Mucosa of gallbladder (tissue), 1 donor: ENCODE results near the gene EEF2K. TPM values are rescaled to one million over a fixed set of nuclear protein-coding genes. Genes with fewer than 3 reads are reported as not detected.
"Not testable (repeated sequence)": the region's sequence is repeated elsewhere in the genome, so short reads cannot be mapped to it uniquely, and the experiment has no call there.

Source experiments
- DNase-seq: peaks from one replicate; pipeline ENCODE4 v3.0.0-alpha.2; 2020; ENCODE audit warnings: low spot score
- total RNA-seq: library from RNA; stranded (reverse); gene quantifications from one replicate; pipeline ENCODE4 v1.2.1, GENCODE V29; 2021
- donor health status: DM: no; HTN: no; CAD: no.

EEF2K gene
- total RNA-seq, 1 donor from 2014 or later: 30.2 TPM

DNA sequence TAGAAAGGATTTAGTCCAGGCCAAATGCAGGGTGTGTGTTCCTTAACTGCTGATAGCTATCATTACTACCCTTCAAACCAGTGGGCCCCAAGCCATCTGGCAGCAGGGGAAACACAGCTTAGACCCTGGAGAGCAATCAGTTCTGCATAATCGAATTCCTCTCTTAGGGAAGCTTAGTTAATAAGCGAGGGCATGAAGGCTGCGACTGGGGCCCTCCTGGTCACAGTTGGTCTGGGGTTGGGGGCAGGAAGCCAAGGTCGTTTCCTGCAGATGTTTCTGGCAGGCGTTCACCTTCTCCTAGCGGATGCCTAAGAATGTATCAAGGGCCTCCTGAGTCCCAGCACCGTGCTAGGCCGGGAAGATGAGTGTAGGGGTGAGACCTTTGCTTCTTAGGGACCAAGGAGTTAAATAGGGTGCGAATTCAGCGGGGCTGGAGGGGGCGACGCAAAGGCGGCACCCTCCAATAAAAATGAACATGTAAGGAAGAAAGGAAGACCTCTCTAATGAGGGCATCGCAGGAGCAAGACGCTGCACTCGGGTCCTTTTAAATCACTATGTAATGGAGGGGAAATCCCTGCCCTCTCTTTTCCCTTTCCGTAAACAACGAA, 16.5 kb upstream of the EEF2K start:
- peak; percentile 29 for DNase-seq

DNA sequence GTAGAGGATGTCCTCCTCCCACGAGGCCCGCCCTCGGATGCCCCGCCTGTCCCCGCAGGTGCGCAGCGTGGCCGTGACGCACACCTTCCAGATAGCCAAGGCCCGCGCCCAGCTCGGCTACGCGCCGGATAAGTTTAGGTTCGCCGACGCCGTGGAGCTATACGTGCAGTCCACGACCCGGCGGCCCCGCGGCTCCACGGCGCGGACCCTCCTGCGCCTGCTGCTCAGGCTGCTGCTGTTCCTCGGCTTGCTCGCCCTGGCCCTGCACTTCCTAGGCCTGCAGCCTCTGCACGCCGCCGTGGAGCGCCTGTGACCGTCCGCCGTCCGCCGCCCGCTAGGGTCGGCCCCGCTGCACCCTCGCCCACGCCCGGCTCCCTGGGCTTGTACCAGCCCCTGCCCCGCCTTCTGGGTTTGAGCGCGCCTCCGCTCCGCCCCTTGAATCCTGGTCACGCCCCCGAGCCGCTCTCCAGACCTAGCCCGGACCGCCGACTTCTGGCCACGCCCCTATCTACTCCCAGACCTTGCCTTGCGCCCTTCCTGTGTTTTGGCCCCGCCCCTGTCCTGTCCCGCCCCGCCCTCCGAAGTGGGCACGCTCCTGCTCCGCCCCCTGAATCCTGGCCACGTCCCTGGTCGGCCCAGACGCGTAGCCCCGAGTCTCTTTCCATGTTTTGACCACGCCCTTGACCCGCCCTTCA, 15.8 kb upstream of the EEF2K start:
- DNase-seq: peak; percentile 77

DNA sequence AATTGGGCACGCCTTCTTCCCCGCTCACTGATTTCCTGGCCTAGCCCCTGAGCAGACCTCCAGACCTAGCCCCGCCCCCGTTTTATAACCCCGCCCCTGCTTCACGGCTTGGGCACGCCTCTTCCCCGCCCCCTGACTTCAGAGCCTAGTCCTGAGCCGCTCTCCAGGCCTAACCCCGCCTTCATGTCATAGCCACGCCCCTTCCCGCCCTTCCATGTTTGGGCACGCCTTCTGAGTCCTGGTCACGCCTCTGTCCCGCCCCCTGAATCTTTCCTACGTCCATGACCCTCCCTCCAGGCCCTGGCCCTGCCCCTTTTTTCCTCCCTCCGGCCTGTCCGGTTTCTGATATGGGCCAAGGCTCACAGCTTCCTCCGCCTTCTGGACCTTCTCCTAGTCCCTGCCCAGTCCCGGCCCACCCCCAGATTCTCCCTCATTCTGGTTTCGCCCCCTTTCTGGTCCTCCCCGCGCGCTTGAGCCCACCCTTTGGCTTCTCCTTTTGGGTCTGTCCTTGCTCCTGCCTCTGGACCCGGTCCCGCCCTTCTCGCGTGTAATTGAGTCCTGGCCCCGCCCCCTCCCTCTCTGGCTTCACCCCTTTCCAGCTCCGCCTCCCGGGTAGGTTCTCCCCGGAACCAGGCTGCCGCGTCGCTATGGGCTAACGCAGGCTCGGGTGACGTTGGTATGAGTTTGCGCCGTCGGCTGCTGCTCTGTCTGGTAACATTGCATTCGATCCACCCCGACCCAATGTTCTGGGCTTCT, 15.1 kb upstream of the EEF2K start:
- DNase-seq: peak; percentile 100

DNA sequence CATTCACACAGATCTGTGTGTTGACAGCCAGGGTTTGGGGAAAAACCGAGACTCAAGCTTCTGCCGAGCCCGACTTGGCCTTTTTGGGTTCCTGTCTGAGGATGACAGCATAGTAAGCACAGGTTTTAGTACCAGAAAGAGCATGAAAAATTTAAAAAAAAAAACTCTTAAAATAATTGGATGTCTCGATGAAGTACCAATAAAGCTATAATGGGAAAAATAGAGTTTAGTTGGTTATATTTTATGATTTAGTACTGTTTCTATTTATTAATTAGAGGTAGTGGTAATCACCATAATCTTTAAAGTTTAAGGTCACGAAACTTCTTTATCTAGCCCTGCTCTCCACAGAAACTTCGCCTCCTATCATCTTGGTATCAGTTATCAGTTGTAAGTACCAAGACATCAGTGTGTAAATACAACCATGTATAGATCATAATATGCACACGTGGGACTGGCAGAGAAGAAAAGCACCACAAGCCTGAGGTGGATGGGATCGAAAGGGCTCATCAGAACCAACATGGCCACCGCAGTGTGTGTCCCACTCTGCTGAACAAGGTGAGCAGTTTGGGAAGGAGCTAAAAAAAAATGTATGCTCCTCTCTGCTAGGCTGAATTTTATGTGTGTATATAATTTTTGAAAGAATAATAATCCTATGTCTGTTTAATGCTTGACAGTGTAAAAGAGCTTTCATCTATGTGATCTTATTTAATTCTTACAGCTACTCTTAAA, 14.4 kb upstream of the EEF2K start:
- DNase-seq: peak; percentile 28

DNA sequence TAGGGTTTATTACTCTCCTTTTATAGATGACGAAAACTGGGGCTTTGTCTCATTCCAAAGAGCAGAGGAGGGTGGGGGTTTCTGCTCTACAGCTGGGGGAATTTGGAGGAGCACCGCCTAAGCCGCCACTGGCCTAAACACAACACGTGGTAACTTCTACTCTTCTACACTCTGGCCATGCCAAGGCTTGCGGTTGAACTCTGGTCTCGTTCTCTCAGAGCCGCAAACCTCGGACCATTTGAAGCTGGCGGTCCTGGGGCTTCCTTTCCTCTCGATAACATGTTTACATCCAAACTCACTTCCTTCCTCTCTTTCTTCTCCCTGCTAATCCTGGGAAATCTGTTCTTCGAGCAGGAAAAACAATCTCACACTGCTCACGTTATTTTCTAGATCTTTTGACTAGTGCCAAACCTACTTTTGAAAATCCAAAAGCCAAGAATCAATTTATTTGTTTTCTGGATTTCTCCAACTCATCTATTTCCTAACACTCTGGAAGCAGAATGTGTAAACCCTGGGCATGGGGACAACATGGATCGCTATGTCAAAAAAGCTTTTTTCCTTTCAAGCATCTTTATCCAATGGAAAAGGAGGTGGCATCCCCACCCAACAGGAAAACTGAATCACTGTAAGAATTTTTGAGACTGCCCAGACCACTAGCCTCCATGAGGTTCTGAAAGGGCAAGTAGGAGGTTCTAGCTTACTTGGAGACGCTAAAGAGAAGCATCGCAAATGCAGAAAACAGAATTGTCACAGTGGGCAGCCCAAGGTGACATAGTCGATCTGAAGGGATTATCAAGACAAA, 13.6 kb upstream of the EEF2K start:
- peak; percentile 86 for DNase-seq

DNA sequence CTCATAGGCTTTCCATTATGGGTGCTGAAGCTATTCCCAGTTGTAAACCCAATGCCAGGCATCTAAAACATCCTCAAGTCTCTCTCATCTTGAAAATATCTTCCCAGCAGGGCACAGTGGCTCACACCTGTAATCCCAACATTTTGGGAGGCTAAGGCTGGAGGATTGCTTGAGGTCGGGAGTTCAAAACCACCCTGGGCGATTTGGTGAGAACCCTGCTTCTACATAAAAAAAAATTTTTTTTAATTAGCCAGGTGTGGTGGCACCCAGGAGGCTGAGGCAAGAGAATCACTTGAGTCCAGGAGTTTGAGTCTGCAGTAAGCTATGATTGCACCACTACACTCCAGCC, 13.0 kb upstream of the EEF2K start:
- no peak for DNase-seq

DNA sequence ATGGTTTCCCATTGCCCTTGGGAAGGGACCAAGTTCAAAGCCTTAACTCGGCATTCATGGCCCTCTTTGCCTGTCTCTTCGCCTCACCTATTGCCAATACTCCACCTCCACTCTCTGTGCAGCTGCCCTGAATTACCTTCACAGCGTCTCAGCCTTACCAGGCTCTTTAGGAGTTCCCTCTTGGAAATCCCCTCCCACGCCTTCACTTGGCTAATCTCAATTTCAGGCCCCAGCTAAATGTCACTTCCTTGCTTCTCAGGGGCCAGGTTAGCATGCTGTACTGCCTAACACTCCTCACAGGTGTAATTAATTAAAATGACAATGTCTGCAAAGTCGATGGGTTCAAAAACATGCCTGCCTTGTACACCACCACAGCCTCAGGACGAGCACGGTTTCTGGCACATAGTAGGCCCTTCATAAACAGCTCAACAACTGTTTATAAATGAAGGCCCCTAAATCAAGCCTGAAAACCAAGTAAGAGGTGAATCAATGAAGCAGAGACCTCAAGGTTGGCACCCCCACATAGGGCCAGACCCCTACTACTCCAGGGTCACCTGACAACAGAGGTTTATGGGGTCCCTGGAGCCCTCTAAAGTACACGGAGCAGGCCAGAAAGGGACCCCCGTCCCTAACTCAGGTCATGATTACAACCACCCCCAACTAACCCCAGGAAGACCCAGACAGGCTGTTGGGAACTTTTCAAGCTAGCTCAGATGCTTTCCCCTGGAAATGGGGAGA, 11.2 kb upstream of the EEF2K start:
- DNase-seq: no peak

DNA sequence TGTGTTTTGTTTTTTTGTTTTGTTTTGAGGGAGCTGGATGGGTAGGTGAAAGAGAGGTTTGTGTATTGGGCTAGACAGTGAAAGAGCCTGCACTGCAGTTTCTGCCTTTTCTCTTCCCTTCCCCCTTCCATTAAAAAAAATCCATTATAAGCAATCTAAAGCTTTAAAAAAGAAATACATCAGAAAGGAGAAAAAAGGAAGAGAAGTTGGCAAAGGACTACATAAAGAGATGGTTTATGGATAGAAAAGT, 10.7 kb upstream of the EEF2K start:
- no peak for DNase-seq

DNA sequence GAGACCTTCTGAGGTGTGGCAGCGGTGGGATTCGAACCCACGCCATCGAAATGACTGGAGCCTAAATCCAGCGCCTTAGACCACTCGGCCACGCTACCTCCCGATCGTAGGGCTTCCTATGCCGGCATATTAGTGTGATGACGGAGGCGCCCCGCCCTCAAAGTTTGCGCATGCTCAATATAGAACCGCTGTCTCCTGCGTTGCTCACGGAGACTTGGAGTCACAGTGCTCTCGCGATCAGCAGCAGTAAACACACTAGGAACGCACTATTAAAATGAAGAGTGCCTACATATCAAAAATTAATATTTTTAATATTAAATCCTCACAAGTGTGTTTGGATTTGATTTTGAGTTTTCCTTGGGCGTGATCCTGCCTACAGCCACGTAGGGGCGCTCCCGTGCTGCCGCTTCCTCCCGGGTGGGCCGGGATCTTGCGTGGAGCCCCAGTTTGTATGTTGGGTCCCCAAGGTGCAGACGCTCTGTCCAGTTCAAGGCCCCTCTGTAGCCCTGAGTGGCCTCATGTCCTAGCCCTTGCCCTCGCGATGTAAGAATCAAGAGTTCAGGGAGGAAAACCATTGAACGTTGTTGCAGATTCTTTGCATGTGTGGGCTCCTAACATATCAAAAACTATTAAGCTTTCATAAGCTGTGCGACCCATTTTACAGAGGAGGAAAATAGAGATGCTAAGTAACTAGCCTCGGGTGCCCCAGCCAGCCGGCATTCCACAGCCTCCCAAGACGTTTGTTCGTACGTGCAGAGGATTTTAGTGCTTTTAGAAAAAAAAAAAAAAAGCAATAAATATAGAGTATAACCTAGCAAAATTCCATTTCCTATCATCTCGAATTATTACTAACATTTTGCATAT, 10.2 kb upstream of the EEF2K start:
- DNase-seq: peak; percentile 95

DNA sequence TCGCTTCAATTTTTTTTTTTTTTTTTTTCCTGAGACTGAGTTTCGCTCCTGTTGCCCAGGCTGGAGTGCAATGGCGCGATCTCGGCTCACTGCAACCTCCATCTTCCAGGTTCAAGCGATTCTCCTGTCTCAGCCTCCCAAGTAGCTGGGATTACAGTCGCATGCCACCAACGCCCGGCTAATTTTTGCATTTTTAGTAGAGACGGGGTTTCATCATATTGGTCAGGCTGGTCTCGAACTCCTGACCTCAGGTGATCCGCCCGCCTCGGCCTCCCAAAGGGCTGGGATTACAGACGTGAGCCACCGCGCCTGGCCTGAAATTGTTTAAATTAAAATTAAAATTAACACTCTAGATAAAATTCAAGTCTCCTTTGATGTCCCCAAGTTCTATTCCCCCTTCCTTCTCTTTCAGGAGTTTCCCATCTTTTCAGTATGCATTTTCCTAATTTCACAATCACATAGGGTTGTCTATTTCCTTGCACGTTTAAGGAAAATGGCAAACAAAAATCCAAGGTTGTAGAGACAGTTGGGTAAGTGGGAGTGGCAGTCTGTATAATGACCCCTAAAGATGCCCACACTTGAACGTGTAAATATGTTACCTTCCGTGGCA, 9.4 kb upstream of the EEF2K start:
- DNase-seq: not testable (repeated sequence)

DNA sequence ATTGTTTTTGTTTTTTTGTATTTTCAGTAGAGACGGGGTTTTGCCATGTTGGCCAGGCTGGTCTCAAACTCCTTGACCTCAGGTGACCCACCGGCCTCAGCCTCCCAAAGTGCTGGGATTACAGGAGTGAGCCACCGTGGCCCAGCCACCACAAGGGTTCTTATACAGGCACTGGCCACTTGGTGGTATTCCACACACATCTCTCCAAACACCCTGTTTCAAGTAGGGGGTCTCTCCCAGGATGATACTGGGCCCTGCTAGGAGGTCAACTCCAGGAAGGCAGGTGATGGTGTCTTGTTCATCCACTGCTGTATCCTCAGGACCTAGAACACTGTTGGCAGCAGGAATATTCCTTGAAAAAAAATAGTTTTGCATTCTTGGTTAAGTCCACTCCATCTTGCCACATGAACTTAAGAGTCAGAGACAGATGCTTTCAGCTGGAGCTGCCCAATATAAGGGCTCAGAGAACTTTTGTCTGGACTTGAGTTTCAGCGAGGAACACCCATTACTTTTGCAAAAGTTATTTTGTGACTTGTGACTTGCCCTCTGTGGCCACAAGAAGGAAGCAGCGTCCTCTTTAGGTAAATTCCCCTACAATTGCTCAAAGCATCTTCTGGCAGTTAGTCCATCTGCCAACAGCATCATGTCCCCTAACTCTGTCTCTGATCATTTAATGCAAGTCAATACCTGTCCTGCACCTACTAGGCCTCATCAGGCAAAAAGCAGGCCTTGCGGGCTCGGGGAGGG, 7.4 kb upstream of the EEF2K start:
- no peak for DNase-seq

DNA sequence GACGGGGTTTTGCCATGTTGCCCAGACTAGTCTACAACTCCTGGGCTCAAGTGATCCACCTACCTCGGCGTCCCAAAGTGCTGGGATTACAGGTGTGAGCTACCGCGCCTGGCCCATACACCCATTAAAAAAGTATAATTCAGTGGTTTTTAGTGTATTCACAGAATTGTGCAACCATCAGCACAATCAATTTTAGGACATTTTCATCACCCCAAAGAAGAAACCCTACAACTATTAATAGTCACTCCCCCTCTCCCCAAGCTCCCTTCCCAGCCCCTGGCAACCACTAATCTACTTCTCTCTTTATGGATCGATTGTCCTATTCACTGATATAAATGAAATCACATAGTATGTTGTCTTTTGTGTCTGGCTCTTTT, 3.8 kb upstream of the EEF2K start:
- DNase-seq: no peak

DNA sequence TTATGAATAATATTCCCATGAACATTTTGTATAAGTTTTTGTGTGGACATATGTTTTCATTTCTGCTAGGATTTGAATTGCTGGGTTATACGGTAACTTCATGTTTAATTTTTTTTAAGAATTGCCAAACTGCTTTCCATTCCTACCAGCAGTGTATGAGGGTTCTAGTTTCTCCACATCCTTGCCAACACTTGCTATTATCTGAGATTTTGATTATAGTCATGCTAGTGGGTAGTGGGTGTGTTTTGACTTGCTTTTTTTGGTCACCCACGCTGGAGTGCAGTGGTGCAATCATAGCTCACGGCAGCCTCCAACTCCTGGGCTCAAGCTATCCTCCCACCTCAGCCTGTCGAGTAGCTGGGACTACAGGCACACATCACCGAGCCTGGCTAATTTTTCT, 3.0 kb upstream of the EEF2K start:
- no peak for DNase-seq

DNA sequence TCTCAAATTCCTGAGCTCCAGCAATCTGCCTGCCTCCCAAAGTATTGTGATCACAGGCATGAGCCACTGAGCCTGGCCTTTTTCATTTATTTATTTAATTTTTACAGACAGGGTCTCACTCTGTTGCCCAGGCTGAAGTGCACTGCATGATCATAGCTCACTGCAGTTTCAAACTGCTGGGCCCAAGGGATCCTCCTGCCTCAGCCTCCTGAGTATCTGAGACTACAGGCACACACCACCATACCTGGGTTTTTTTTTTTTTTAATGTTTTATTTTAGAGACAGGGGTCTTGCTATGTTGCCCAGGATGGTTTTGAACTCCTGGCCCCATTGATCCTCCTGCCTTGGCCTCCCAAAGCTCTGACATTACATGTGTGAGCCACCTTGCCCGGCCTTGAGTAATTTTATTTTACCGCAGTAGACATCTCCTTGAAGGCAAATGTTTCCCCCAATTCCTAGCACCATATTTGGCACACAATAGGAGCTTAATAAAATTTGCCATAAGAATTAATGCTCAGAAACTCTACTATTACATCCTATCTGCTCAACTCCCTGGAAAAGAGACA, 1.9 kb upstream of the EEF2K start:
- DNase-seq: no peak

DNA sequence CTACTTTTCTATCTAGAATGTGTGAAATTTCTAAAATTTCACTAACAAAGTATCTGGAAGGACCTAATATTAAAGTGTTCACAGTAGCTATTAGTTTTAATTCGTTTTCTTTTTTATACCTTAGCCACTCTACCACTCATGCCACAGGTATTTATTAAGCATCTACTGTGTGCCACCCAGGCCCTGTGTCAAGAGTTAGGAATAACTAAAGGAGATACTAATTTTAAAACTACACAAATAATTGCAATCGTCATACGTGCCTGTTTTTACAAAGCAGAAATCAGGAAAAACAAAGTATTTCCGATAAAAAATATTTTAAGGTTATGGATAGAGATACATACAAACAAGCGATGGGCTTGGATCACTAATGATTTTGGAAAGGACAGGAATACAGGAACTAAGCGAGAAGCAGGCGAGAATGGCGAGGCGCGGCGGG, 483 bp upstream of the EEF2K start:
- DNase-seq: no peak

DNA sequence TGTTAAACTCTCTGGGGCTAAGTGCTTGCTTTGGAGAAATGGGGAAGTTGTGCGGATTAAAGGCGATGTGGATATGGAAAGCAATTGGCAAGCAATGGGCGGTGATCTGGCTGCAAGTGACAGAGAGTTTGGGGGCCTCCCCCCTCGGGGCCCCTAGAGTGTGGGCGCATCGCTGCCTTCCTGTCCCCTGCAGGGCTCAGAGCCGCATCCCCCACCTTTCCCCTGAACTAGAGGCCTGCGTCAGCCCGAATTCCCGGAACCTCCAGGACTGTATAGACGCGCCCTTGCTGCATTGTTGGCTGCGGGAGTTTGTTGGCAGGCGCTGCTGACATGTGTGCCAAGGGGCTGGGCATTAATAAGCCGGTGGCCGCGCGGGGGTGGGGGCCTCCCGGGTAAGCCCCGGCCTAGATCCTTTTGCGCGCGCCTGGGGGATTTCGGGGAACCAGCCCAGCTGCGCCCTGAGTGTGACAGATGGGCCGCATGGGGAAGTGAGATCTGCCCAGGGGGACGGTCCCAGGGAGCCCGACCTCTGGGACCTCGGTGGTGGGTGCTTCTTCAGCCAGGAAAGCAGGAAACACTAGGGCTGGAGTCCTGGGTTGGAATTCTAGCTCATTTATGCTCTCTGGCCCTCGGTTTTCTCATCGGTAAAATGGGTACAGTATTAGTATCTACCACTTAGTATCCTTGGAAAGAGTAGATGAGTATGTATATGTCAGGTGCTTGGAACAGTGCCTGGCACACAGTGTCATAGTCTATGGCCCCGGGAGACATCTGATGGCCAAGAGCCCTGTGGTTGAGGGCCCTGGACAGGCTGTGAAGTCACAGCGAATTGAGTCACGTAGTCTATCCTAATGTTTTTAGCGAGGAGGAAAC, 1.0 kb downstream of the EEF2K start:
- DNase-seq: peak; percentile 76

DNA sequence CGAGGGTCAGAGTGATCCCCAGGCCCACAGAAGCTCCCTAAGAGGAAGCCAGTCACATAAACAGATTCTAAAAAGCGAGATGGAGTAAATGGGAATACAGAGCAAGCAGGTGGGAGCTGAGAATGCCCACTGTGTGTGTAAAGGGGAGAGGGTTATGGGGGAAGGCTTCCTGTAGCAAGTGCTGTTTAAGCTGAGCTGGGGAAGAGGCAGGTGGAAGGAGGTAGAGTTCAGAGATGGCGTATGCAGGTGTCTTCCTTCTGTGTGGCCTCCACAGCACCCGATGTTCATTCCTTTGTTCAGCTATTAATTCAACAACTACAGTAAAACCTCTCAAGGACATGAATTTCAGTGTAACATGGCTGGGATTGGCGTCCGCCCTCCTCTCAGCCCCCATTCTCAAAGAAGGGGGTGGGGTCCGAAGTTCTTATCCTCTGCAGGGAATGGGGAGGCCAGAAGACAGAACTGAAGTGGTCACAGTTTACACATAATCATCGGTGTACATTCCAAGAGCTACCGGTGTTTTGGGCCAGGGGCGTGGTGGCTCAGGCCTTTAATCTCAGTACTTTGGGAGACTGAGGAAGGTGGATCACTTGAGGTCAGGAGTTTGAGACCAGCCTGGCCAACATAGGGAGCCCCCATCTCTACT, 1.8 kb downstream of the EEF2K start:
- no peak for DNase-seq
